AG20443 (cell line): ENCODE results near the gene MYO3B.
"Not testable (repeated sequence)": the region's sequence is repeated elsewhere in the genome, so short reads cannot be mapped to it uniquely, and the experiment has no call there.

Experiments used
- DNase-seq: peaks from one replicate; pipeline ENCODE4 v3.0.0; 2012; ENCODE audit warnings: low spot score, mixed read lengths

Gene MYO3B

DNA sequence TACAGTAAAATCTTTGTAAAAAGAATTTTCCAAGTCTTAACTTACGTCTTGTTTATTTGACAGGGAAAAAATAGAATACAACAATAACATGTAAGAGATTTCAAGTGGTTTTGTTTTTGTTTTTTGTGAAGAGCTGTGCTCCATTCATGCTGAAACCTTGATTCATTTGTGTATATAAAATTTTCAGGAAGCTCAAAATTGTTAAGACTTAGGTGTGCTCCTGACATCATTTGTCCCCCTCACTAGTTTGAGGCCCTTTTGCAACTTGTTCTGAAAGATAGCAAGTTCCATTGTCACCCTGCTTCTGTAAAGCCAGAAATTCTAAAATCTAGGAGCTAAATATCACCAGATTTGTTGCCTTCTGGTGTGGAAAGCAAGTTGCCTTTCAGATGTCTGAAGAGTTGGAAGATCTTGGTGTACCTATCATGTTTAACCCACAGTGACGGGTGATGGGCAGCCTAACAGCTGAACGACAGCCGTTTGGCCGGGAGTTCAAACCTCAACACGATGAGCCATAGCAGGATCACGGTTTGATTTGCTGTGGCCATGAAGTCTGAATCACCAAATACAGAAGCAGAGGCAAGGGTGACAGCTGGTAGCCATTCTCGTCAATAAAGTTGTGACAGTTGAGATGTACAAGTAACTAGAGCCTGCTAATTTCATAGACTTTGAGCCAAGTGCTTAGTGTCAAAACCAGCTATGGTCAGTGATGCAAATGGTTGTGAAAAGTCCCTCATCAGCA is 331.7 kb downstream of the MYO3B start:
- no peak for DNase-seq

DNA sequence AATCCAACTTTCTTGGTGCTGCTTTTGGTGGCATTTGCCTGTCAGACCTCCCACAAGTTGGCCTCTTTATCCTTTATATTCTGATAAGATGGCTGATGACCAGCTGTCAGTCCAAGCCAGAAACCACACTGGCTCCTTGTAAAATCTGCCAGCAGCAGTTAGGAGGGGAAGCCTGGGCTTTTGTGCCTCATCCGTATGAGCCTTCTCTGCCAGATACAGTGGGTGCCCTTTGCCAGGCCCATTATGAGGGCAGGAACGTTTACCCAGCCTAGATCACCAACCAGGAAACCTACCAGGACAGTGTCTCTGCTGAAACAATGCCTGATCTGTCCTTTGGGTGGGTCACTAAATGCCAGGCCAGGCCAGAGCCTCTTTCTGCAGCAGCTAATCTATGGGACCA is 334.3 kb downstream of the MYO3B start:
- DNase-seq = no peak

DNA sequence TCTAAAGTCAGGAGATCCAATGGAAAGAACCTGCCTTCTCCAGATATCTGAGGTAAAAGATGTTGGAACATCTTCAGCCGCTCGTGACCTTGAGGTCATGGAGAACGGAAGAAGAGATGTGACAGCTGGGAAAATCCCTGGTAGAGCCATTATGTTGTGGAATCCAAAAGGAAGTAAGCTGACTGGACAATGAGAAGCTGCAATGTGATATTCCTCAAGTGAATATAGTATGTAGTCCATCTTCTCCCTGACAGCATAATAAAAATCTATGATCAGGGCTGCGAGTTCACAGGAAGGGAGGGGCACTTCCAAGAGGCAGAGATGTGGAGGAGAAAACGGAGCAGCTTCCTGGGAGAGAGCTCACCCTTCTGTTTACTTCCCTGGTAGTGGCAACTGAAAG is 336.2 kb downstream of the MYO3B start:
- no peak for DNase-seq

DNA sequence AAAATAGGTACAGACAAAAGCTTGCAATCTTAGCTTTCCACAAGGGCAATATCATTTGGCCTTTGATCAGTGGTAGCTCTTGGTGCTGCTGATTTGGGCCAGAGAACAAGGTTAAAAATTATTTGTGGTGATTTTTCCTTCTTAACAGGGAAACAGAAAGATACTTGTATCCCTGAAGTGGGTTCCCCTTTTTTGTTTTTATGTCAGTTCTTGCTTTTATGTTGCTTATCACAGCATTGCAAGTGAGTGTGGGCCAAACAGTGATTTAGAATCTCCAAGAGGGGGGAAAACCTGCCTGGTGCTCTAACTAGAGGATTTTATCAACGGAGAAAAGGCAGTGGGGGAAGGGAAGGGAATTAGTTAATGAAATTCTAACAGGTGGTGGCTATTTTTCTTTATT is 339.6 kb downstream of the MYO3B start:
- DNase-seq = no peak

DNA sequence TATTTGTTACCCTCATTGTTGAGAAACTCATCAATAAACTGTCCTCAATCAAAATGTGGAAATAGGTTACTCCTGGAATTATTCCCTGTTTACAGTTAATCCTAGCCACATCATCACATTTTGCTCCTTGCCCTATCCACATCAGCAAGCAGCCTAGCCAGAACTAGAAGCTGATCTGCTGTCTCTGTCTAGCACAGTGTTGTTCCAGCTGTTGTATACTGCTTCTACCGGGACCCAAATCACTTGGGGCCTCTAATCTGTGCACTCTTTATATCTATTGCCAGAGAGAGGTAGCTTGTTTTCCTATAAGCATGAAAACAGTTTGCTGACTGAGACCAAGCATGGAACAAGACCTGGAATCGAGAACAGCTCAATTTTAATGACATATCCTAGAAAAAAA is 341.0 kb downstream of the MYO3B start:
- DNase-seq = no peak

DNA sequence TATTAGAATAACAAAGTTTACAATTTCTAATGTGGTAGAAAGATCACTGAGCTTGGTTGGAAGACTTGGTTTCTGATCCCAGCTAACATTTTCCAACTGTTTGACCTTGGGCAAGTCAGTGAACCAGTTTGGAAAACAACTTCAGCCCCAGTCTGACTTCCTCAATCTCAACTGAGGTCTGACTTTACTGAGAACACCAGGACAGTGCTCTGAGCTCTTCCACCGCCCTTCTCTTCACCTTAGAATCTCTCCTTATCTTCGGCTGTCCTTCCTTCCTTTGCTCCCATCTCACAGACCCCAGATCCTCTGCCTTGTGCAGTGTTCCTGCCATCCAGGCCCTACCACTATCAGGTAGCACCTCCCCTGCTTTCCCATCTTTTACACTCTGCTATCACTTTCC is 343.4 kb downstream of the MYO3B start:
- DNase-seq = no peak

DNA sequence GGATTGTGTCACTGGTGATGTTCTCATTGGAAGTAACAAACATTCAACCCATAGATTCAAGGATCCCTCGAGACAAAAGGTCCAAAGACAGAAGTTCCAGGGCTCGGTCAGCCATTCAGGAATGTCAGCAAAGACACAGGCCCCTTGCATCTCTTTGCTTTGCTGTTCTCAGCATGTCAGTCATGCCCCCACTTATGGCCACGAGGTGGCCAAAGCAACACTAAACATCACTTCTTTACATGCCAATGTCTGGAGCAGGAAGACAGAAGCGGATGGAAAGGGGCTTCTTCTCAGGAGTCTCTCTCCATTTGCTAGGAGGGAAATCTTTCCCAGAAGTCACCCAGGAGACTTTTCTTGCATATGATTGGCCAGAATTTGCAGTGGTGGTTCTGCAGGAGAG is 345.6 kb downstream of the MYO3B start:
- no peak for DNase-seq

DNA sequence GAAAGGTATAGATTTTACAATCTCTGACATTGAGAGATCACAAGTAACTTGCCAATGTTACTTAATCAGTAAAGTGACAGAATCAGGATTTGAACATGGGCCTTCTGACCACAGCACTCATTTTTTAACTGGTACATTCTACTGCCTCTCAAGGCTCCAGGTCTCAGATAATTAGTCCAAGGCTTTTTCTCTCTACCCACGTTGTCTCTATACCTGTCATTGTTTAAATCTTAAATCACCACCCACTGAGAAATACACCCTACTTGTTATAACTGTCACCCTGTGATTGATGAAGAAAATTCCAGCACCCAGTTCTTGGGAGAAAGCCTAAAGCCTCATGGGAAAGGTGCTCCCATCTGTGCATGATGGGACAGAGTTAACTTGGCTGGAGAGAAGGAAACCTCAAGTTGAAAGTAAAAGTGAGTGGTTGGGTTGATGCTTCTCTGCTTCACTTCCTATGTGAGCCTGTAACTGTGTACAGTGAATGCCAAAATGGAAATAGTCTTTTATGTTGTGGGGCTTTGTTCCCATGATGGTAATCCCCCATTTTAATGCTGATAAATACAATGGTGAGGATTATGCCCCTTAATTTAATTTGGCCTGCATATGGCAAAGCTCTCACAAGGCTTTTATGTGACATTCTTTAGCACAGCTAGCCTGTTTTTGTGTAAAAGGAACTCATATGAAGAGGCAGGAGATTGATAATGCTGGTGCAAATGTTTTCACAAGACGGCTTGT is 347.1 kb downstream of the MYO3B start:
- DNase-seq = no peak

DNA sequence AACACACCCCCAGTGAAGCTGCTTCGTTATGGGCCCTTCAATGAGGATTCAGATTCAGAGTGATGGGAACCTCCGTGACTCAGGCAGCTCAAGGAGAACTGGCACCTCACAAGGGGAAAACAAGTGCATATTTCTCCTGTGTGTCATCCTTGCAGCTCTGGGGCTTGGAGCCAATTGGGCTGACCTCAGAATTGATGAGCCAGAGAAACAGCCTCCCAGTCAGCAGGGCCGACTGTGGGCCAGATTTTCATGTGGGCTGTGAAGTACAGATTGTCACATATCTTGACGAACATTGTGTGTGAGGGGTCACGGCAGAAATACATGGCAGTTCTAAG is 347.6 kb downstream of the MYO3B start:
- peak; percentile 93 for DNase-seq

DNA sequence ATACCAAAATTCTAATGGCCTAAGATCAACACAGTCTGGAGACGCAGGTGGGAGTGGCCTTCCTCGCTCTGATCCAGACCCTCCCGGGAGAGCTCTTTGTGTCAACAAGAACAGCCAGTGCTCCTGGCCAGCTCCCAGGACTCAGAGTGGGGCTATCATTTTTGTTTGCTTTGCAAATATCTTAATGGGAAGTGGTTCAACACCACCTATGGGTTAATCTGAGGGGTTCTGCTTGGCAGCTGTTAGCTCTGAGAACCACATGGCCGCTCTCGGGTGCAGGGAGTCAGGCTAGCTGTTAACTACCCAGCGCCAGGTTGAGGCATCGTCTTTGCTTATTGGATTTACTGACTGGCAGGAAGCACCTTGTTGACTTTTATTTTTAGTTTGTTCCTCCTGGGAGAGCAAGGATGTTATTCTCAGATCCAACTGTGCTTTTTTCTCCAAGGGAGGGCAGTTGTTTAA is 352.4 kb downstream of the MYO3B start:
- no peak for DNase-seq

DNA sequence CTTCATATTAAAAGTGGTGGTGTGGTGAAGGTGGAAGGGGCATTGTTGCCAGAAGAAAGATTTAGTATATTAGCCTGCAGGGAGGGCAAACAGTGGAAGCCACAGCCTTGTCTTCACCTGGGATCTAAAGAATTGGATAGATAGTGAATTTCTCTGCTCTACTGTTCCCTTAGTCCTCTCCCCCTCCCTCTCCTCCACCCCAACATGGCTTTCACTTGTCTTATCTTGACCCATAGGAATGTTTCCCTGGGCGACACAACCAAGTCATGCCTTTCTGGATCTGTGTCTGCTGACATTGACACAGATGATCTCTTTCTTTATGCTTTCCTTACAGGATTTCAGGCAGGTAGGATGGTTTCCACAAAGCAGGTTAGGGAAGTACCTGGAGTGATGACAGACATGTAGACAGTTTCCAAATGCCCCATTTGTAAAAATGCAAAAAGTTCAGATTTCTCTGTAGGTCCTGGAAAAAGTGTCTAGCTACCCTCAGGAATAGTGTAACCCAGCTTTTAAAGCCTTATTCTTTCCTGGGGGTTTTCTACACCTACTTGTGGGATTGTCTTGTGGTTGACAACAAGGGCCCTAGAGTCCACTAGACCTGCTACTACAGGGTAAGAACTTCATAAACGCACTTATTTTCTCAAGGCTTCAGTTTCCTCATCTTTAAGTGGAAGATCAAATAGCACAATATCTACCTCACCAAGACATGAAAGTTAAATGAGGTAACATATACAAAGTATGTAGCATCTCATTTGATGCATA is 353.0 kb downstream of the MYO3B start:
- no peak for DNase-seq

DNA sequence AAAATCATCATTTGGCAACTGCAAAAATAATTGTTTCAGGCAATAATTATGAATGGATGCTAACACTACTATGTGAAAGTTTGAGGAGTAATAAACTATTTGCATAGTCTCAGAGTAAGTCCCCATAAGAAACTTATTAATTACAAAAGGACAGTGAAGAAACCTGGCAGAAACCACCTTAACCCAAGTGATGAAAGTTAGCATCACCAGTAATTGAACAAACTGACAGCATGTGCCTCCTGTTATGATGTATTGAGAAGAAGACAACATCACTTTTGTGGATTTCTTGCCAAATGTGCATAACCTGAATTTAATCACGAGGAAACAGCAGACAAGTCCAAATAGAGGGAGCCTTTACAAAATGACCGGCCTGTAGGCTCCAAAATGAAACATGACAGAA is 353.9 kb downstream of the MYO3B start:
- no peak for DNase-seq

DNA sequence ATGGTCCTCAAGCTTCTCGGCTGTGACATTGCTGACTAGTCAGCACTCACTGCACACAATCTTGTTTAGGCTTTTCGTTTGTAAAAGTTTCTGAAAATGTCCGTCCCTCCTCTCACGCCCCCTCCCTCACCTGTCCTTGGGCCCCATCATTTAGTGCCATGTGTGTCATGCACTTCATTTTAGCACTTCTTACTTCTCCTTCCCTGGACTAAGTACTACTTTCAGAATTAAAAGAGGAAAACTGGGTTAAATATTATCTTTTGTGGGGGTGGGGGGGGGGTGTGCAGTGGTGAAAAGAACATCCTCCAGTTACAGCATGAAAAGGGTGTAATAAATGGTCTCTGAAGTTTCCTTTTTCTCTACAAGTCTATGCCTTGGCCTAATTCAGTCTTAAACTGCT is 355.2 kb downstream of the MYO3B start:
- DNase-seq = no peak

DNA sequence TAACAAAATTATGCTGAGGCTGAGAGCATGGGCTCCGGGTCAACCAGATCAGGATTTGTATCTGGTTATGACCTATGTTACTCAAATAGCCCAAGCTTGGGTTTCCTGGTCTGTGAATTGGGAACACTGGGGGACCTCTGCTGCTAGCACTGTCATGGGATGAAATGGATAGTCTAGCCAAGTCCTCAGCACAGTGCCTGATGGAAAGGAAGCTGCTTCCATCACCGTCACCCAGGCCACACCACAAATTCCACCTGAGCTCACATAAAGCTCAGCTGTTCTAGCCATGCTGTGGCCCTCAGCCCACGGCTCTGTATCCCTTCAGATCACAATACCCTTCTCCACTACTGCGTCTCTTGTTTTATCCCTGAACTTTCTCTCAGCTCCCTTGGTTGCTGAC is 357.6 kb downstream of the MYO3B start:
- DNase-seq = no peak

DNA sequence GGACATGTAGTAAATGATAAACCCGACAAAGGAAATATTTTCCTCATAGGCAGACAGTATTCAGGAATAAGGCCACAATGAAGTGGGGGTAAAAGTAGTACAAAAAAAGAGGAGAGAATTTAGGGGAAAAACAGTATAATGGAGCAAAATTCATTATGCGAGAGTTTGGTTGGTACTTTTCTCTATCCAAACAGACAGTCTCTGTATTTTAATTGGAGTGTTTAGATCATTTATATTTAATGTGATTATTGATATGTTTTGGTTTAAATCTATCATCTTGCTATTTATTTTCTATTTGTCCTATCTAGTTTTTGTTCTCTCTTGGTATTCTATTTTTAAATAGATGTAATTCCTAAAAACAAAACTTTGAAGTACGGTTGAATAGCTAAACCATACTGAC is 366.9 kb downstream of the MYO3B start:
- no peak for DNase-seq

DNA sequence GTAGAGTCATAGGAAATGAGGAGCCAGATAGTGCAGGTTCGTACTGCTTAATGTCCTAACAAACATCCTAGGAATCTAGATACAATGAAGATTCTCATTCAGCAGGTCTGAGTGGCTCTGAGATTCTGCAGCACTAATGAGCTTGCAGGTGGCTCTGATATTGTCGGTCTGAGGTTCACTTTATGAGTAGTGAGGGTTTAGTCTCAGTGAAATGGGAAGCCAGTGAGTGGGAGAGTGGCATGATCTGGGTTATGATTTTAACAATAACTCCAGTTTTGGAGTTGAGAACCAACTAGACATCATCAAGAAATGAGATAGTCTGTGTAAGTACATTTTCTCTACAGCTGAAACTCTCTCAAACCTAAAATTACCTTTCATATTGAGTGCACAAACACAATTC is 370.4 kb downstream of the MYO3B start:
- DNase-seq = no peak

DNA sequence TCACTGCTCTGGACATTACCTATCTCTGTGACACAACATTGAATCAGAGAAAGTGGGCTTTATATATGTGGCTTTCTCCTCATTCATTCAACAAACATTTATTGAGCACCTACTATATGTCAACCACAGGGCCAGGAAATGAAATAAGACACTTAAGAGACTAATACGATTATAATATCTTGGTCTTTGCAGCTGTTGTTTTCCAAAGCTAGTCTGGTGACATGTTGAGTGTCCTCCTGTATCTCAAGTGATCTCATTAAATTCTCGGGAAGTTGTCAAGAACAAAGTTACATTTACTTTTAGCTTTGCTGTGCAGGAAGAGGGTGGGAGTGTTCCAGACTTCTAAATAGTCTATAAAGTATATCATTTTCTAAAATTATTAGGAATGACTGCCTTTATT is 372.6 kb downstream of the MYO3B start:
- DNase-seq = no peak

DNA sequence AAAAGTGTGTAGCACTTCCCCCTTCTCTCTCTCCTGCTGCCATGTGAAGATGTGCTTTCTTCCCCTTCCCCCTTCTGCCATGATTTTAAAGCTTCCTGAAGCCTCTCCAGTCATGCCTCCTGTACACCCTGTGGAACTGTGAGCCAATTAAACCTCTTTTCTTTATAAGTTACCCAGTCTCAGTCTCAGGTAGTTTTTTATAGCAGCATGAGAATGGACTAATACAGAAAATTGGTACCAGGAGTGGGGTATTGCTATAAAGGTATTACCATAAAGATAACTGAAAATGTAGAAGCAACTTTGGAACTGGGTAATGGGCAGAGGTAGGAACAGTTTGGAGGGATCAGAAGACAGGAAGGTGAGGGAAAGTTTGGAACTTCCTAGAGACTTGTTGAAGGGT is 374.0 kb downstream of the MYO3B start:
- DNase-seq = not testable (repeated sequence)

DNA sequence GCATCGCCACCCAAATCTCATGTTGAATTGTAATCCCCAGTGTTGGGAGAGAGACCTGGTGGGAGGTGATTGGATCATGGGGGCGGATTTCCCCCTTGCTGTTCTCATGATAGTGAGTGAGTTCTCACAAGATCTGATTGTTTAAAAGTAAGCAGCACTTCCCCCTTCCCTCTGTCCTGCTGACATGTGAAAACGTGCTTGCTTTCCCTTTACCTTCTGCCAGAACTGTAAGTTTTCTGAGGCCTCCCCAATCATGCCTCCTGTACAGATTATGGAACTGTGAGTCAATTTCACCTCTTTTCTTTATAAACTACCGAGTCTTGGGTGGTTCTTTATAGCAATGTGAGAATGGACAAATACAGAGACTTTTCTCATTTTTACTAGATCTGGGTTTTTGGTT is 375.8 kb downstream of the MYO3B start:
- DNase-seq = no peak

DNA sequence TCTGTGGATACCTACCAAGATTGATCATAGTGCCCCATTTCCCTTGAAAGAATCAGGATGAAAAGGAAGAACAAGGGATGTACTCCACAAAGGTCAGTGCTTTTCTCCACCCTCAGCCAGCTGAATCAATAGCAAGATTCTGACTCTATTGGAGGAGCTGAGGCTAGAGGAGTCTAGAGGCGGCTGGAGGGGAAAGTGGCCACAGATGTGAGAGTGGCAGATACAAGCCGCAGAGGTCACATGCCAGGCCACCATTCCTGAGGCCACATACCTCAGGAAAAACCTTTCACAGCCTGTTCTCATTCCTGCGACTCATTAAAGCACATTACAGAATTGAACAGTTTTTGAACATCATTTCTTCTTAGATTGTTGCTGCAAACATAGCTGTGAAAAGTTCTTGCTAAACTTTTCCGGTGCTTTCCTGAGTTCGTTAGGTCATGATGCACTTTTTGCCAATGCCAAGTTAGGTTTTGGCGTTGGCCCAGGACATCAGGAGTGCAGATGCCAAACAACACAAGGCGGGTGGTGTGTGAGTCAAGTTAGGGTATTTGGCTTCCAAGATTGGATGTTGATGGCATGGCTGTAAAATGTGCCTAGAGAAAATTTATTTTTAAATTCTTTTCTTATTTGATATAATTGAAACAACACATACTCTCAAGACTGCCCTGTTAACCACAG is 376.5 kb downstream of the MYO3B start:
- DNase-seq = peak; percentile 64

DNA sequence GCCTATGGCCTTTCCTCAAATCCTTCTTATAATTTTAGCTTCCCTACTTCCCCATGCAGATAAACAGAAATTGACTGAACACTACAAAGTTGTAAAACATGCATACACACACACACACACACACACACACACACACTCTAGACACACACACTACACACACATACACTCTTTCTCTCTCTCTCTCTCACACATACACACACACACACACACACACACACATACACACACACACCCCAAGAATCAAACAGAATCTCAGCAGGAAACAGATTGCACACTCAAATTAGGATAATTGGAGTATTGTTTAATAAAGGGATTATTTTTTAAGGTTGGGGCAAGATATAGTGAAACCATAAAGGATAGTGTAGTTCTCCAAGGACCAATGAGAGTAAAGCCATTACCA is 385.0 kb downstream of the MYO3B start:
- no peak for DNase-seq

DNA sequence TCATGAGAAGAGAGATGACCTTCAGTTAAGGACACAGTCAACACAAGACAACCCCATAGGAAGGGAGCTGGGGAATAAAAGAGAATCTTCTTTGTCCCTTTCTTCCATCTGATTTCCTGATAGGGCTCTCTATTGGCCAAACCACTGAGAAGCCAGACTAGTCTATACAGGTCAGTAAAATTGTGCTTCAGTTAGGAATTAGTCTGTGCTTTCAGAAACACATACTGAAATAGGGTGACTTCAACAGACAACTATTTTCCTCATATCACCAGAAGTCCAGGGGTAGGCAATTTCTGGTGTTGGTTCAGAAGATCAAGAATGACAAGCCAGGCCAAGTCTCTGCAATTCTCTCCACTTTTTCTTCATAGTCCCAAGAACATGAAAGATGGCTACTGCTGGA is 385.5 kb downstream of the MYO3B start:
- no peak for DNase-seq

DNA sequence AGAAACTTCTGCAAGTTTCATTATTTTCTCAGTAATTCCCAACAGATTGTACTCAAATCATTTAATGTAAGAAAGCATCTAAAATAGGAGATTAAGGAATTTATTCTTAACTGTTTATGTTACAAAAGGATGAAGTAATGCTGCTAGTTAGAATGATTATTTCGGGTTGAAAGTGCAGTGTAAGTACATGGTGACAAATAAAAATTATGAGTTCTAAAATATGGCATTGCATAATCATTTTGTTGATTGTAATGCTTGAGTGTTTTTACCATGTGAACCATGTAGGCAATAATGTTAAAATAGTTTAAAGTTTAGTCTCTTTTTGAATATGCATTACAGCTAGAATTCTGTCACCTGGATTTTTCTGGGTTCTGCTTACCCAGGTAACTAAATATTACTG is 388.2 kb downstream of the MYO3B start:
- no peak for DNase-seq
